Chondrocyte (in vitro differentiated cells): Measurements from ENCODE around the gene POLD1. TPM values are rescaled to one million over a fixed set of nuclear protein-coding genes. Genes with fewer than 3 reads are reported as not detected.

ENCODE experiments used
- DNase-seq: peaks from one replicate; pipeline ENCODE4 v3.0.0; 2021; ENCODE audit warnings: mixed read lengths, low spot score
- H3K27ac Mint-ChIP-seq: one replicate; pipeline ENCODE4 v1.8.0; 2021; ENCODE audit warnings: mild to moderate bottlenecking, moderate library complexity, mixed read lengths; ENCODE audit not compliant: unreplicated experiment
- H3K27me3 Mint-ChIP-seq: 2 replicates; pipeline ENCODE4 v1.8.0; 2021; ENCODE audit warnings: low read depth, mixed read lengths
- H3K36me3 Mint-ChIP-seq: 2 replicates; pipeline ENCODE4 v1.8.0; 2021; ENCODE audit warnings: low read depth, mixed read lengths
- H3K4me1 Mint-ChIP-seq: 2 replicates; pipeline ENCODE4 v1.8.0; 2021; ENCODE audit warnings: low read depth, mild to moderate bottlenecking, mixed read lengths
- H3K4me3 Mint-ChIP-seq: one replicate; pipeline ENCODE4 v1.8.0; 2021; ENCODE audit warnings: mild to moderate bottlenecking, moderate library complexity, mixed read lengths; ENCODE audit not compliant: unreplicated experiment
- H3K9me3 Mint-ChIP-seq: 2 replicates; pipeline ENCODE4 v1.8.0; 2021; ENCODE audit warnings: low read depth, mixed read lengths
- CTCF ChIP-seq: fragments of 200-600 bp; sonication (generic); IDR thresholded peaks from 2 replicates; pipeline ENCODE4 v1.5.0; 2021; ENCODE audit warnings: antibody characterized with exemption, mild to moderate bottlenecking, moderate library complexity
- total RNA-seq: library from RNA; stranded (reverse); gene quantifications from 3 replicates; pipeline ENCODE4 v1.2.1, GENCODE V29; 2021

Gene POLD1
- total RNA-seq, 1 donor from 2014 or later, result 15.8 TPM

- Mint-ChIP-seq H3K27ac (no peak overlapping the region), H3K4me3 (no peak overlapping the region), H3K4me1 (peaks cover 14% of the 10 kb centered on the region), H3K27me3 (no peaks in the 10 kb centered on the region), H3K9me3 (no peaks in the 10 kb centered on the region), H3K36me3 (peaks cover 10% of the 10 kb centered on the region)
- DNase-seq, result no peak
- TF ChIP-seq CTCF, result no peak
Observed at GRCh38 chr19:50378863-50379236, 5.3 kb upstream of the POLD1 start.

- DNase-seq, result no peak
- Mint-ChIP-seq H3K36me3 (peaks cover 10% of the 10 kb centered on the region), H3K27ac (peak overlapping the region; percentile 9), H3K4me1 (peaks cover 20% of the 10 kb centered on the region), H3K4me3 (no peak overlapping the region), H3K9me3 (no peaks in the 10 kb centered on the region), H3K27me3 (no peaks in the 10 kb centered on the region)
- TF ChIP-seq CTCF, result no peak
Observed at GRCh38 chr19:50379602-50380001, 4.5 kb upstream of the POLD1 start.

GRCh38 chr19:50380137-50380536 lies 4.0 kb upstream of the POLD1 start:
- no peaks in the 10 kb centered on the region for H3K9me3 Mint-ChIP-seq
- no peak for DNase-seq
- TF ChIP-seq CTCF, result no peak
- H3K36me3 Mint-ChIP-seq, result peaks cover 10% of the 10 kb centered on the region
- H3K27ac Mint-ChIP-seq, result no peak overlapping the region
- peaks cover 25% of the 10 kb centered on the region for H3K4me1 Mint-ChIP-seq
- H3K4me3 Mint-ChIP-seq, result no peak overlapping the region
- H3K27me3 Mint-ChIP-seq, result no peaks in the 10 kb centered on the region

GRCh38 chr19:50380751-50381151 lies 3.4 kb upstream of the POLD1 start:
- H3K9me3 Mint-ChIP-seq, result no peaks in the 10 kb centered on the region
- H3K27ac Mint-ChIP-seq, result peak overlapping the region; percentile 42
- H3K27me3 Mint-ChIP-seq, result no peaks in the 10 kb centered on the region
- no peak for DNase-seq
- no peak for TF ChIP-seq CTCF
- no peak overlapping the region for H3K4me3 Mint-ChIP-seq
- H3K36me3 Mint-ChIP-seq, result peaks cover 10% of the 10 kb centered on the region
- peaks cover 28% of the 10 kb centered on the region for H3K4me1 Mint-ChIP-seq

GRCh38 chr19:50381881-50382729 lies 2.0 kb upstream of the POLD1 start:
- no peak for TF ChIP-seq CTCF
- Mint-ChIP-seq H3K4me1 (peaks cover 23% of the 10 kb centered on the region), H3K36me3 (peaks cover 10% of the 10 kb centered on the region), H3K27ac (no peak overlapping the region), H3K9me3 (no peaks in the 10 kb centered on the region), H3K4me3 (no peak overlapping the region), H3K27me3 (no peaks in the 10 kb centered on the region)
- peak; percentile 91 for DNase-seq
